AG10803 (cell line): ENCODE measurements around the gene LGALS12.
"Not testable (repeated sequence)": the region's sequence is repeated elsewhere in the genome, so short reads cannot be mapped to it uniquely, and the experiment has no call there.

Experiments used
- DNase-seq: peaks from one replicate; pipeline ENCODE4 v3.0.0; 2010; ENCODE audit warnings: low read depth
- H3K4me3 ChIP-seq: 2 replicates; pipeline ENCODE4 v1.5.1; 2011; ENCODE audit warnings: mild to moderate bottlenecking, low read length, control low read depth
- TF ChIP-seq, protein P1 (sequence below): conservative IDR thresholded peaks from 2 replicates; pipeline ENCODE4 v1.5.1; 2011; ENCODE audit warnings: mild to moderate bottlenecking, low read length, control low read depth, inconsistent platforms

Gene LGALS12

DNA sequence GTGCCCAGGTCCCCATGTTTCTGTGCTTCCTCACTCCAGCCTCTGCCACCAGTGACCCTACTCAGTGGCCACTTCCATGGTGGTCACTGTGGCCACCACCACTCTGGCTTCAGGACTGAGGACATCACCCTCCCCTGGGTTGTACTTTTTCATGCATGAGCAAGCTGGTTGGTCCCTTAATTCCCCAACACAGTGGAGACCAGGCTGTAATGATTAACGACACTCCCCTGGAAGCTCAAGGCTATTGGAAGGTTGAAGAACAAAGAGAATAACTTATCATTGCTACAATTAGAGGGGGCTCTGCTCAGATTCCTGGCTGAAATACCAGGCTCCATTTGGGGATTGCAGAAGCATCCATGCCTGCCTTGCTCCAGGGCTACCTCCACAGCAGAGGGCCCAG, 41.2 kb downstream of the LGALS12 start:
- no peak overlapping the region for H3K4me3 ChIP-seq
- TF ChIP-seq, protein P1, sequence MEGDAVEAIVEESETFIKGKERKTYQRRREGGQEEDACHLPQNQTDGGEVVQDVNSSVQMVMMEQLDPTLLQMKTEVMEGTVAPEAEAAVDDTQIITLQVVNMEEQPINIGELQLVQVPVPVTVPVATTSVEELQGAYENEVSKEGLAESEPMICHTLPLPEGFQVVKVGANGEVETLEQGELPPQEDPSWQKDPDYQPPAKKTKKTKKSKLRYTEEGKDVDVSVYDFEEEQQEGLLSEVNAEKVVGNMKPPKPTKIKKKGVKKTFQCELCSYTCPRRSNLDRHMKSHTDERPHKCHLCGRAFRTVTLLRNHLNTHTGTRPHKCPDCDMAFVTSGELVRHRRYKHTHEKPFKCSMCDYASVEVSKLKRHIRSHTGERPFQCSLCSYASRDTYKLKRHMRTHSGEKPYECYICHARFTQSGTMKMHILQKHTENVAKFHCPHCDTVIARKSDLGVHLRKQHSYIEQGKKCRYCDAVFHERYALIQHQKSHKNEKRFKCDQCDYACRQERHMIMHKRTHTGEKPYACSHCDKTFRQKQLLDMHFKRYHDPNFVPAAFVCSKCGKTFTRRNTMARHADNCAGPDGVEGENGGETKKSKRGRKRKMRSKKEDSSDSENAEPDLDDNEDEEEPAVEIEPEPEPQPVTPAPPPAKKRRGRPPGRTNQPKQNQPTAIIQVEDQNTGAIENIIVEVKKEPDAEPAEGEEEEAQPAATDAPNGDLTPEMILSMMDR, result no peak
- DNase-seq, result no peak

DNA sequence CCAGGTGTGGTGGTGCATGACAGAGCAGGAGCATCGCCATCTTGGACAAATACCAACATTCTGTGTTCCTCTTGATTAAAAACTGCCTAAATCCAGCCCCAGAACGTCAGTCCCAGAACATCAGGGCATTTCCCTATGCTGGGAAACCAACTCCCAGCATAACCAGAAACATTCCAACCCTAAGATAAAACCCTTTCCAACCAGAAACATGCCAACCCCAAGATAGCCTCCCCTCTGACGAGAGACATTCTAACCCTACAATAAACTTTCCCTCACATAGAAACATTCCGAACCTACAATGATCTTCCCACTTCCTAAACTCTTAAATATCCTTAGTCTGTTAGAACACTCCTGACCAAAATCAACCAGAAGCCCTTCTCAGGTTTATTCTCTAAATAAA, 42.3 kb downstream of the LGALS12 start:
- TF ChIP-seq, protein P1, result no peak
- no peak for DNase-seq
- H3K4me3 ChIP-seq, result no peak overlapping the region

DNA sequence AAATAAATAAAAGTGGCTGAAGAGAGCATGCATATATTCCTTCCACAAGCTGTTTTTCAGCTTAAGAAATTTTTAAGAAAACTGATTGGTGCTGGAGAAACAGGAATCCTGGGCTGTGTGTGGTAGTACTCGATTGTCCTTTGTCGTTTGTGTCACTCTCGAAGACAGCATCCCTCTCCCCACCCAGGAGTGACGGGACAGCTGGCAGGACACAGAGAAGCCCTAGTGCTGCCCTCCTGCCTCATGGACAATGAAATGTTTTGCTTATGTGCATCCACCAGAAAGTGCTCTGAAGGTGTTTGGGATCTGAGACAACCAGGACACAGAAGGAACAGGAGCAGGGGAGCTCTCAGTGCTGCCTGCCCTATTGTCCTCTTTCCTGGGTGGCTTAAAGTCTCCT, 43.5 kb downstream of the LGALS12 start:
- H3K4me3 ChIP-seq, result no peak overlapping the region
- DNase-seq, result no peak
- TF ChIP-seq, protein P1, result no peak

DNA sequence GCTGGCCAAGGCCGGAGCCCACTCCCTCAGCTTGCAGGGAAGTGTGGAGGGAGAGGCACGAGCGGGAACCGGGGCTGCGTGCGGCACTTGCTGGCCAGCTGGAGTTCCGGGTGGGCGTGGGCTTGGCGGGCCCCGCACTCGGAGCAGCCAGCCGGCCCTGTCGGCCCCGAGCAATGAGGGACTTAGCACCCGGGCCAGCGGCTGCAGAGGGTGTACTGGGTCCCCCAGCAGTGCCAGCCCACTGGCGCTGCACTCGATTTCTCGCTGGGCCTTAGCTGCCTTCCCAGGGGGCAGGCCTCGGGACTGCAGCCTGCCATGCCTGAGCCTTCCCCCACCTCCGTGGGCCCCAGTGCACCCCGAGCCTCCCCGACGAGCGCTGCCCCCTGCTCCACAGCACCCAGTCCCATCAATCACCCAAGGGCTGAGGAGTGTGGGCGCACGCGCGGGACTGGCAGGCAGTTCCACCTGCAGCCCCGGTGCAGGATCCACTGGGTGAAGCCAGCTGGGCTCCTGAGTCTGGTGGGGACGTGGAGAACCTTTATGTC, 44.3 kb downstream of the LGALS12 start:
- not testable (repeated sequence) for DNase-seq, H3K4me3 ChIP-seq

DNA sequence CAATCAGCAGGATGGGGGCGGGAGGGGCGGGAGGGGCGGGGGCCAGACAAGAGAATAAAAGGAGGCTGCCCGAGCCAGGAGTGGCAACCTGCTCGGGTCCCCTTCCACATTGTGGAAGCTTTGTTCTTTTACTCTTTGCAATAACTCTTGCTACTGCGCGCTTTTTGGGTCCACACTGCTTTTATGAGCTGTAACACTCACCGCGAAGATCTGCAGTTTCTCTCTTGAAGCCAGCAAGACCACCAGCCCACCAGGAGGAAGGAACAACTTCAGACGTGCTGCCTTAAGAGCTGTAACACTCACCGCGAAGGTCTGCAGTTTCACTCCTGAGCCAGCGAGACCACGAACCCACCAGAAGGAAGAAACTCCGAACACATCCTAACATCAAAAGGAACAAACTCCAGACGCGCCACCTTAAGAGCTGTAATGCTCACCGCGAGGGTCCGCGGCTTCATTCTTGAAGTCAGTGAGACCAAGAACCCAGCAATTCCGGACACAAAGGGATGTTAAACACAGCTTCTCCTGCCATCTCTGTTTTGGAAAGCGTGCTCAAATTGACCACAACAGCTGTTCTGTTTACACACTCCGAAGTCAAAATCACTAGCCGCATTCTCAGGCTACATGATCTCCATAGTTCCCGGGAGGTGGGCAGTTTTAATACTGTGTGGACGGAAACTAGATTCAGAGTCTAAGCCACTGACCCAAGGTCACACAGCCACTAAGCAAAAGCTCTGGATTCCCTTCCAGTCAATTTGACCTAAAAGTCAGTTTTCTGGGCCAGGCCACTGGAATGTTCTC, 45.4 kb downstream of the LGALS12 start:
- TF ChIP-seq, protein P1, result no peak
- H3K4me3 ChIP-seq, result no peak overlapping the region
- DNase-seq, result no peak

DNA sequence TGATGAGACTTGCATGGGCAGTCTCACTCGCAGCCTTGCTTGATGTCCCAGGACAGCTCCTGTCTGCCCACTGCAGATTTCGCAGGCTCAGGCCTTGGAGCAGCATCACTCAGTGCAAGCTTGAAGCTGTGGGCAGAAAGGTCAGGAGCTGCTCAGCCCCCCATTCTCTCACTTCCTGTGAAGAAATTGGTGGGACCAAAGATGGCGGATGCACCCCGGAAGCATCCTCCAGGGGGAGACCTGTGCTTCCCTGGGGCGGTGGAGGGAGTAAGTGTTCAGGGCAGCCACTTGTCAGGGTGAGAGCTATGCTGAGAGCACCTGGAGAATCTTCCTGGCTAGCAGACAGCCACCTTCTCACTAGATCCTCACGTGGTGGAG, 46.0 kb downstream of the LGALS12 start:
- no peak for DNase-seq
- TF ChIP-seq, protein P1, result no peak

DNA sequence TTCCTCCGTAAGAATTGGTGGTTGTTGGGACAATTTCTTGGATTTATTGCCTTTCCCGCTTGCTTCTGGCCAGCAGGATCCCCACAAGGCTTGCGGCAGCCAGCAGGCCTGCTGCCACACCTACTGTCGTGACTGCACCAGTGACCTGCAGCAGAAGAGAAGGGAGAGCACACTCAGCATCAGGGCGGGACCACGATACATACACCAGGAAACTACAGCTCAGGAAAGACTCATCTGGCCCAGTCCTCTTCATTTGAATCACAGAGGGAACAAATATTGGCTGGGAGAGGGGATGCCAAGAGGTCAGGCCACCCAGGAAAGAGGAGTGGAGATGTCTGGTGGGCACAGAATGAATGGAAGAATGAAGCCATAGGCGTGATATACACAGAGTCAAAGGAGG, 47.0 kb downstream of the LGALS12 start:
- TF ChIP-seq, protein P1, result no peak
- no peak for DNase-seq
- no peak overlapping the region for H3K4me3 ChIP-seq

More for the DNA sequence above, 46.0 kb downstream of the LGALS12 start:
- no peak overlapping the region for H3K4me3 ChIP-seq
